Measurements from ENCODE around the gene AK8. TPM values are rescaled to one million over a fixed set of nuclear protein-coding genes. Genes with fewer than 3 reads are reported as not detected.

The AK8 gene
- total and polyA plus RNA-seq, 9 of the 15 experiments (the other 6 are each of a cell fraction or from before 2014, with no cell fraction given), result 0.06 to 0.37 TPM; not detected in 7

DNA sequence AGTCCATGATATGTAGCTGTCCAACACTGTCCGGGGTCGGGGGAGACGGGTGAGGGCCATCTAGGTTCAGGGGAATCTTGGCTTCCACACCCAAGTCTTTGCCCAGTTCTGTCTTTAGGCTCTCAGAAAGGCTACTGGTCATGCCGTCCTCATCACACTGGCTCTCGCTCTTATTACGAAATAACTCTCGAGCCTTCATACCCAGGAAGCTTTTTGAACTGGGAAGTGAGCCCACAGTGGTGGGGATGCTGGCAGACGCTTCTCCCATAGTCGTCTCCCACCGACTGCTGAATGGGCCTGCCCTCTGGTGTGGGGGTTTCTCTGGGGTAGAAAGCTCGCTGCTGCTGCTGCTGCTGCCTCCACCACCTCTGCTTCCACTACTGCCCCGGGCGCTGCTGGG, 18.2 kb upstream of the AK8 start:
- no peaks in the 10 kb centered on the region for H3K79me2 ChIP-seq (ENCODE audit: control insufficient read depth, insufficient read depth, low read length)
- 85% methylated on average over 13 of the region's 13 CpGs for WGBS (ENCODE audit: insufficient coverage, low coverage, missing lambda C conversion rate)
- no peak overlapping the region for H3K4me2 ChIP-seq (ENCODE audit: insufficient read depth, low read length)
- H3K27me3 ChIP-seq (ENCODE audit: control insufficient read depth in 2 of 2, insufficient read depth in 2 of 2, low read length in 2 of 2), result no peaks in the 10 kb centered on the region
- no peaks in the 10 kb centered on the region for H3K9me1 ChIP-seq (ENCODE audit: control insufficient read depth, insufficient read depth, low read length)
- in situ Hi-C loops (cut with MboI) (no loop called here), intact Hi-C loops (cut with micrococcal nuclease) (no loop called here)
- H3K9ac ChIP-seq (ENCODE audit: insufficient read depth in 1 of 2, low read depth in 2 of 2, low read length in 2 of 2), result no peak overlapping the region
- H3K4me1 ChIP-seq (replicated peaks in 1 of 2; ENCODE audit: control insufficient read depth in 2 of 2, insufficient read depth in 2 of 2, low read length in 2 of 2), result peaks cover 0 to 2% of the 10 kb centered on the region in 2 experiments; a peak in 2 of 5 replicates
- TF ChIP-seq, protein P1, sequence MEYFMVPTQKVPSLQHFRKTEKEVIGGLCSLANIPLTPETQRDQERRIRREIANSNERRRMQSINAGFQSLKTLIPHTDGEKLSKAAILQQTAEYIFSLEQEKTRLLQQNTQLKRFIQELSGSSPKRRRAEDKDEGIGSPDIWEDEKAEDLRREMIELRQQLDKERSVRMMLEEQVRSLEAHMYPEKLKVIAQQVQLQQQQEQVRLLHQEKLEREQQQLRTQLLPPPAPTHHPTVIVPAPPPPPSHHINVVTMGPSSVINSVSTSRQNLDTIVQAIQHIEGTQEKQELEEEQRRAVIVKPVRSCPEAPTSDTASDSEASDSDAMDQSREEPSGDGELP (CRISPR knock-in tag; IDR thresholded peaks at IDR 0.05; ENCODE audit: borderline replicate concordance), result no peak
- TF ChIP-seq PRMT5 (CRISPR knock-in tag; IDR thresholded peaks at IDR 0.05), result no peak
- TF ChIP-seq, protein P2, sequence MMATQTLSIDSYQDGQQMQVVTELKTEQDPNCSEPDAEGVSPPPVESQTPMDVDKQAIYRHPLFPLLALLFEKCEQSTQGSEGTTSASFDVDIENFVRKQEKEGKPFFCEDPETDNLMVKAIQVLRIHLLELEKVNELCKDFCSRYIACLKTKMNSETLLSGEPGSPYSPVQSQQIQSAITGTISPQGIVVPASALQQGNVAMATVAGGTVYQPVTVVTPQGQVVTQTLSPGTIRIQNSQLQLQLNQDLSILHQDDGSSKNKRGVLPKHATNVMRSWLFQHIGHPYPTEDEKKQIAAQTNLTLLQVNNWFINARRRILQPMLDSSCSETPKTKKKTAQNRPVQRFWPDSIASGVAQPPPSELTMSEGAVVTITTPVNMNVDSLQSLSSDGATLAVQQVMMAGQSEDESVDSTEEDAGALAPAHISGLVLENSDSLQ (IDR thresholded peaks at IDR 0.05), result no peak
- TF ChIP-seq, protein P3, sequence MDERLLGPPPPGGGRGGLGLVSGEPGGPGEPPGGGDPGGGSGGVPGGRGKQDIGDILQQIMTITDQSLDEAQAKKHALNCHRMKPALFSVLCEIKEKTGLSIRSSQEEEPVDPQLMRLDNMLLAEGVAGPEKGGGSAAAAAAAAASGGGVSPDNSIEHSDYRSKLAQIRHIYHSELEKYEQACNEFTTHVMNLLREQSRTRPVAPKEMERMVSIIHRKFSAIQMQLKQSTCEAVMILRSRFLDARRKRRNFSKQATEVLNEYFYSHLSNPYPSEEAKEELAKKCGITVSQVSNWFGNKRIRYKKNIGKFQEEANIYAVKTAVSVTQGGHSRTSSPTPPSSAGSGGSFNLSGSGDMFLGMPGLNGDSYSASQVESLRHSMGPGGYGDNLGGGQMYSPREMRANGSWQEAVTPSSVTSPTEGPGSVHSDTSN (CRISPR knock-in tag; IDR thresholded peaks at IDR 0.05; ENCODE audit: low read depth), result no peak
- TF ChIP-seq, protein P3 (tag; conservative IDR thresholded peaks at IDR 0.05; ENCODE audit: low read depth), result no peak
- no peak for TF ChIP-seq ESRRA (IDR thresholded peaks at IDR 0.05; ENCODE audit: borderline replicate concordance, low read depth)
- no peak for TF ChIP-seq COPS2 (conservative IDR thresholded peaks at IDR 0.05)
- no peak for TF ChIP-seq PRPF4 (IDR thresholded peaks at IDR 0.05; ENCODE audit: insufficient read depth, low read depth, low read length, poor library complexity, severe bottlenecking)
- TF ChIP-seq BCOR (IDR thresholded peaks at IDR 0.05), result no peak
- TF ChIP-seq CBFA2T2 (conservative IDR thresholded peaks at IDR 0.05), result no peak
- no peak for TF ChIP-seq CCAR2 (IDR thresholded peaks at IDR 0.05; ENCODE audit: low read depth, low read length)
- TF ChIP-seq FIP1L1 (IDR thresholded peaks at IDR 0.05; ENCODE audit: low read depth, low read length, poor library complexity, severe bottlenecking), result no peak
- TF ChIP-seq ZNF707 (CRISPR knock-in tag; conservative IDR thresholded peaks at IDR 0.05), result no peak
- no peak for TF ChIP-seq EGR1 (conservative IDR thresholded peaks at IDR 0.05)
- TF ChIP-seq ZC3H11A (IDR thresholded peaks at IDR 0.05; ENCODE audit: low read depth, low read length), result no peak
- no peak for TF ChIP-seq HIVEP1 (CRISPR knock-in tag; IDR thresholded peaks at IDR 0.05)
- TF ChIP-seq GATAD2B (IDR thresholded peaks at IDR 0.05; ENCODE audit: borderline replicate concordance), result no peak
- TF ChIP-seq, protein P4, sequence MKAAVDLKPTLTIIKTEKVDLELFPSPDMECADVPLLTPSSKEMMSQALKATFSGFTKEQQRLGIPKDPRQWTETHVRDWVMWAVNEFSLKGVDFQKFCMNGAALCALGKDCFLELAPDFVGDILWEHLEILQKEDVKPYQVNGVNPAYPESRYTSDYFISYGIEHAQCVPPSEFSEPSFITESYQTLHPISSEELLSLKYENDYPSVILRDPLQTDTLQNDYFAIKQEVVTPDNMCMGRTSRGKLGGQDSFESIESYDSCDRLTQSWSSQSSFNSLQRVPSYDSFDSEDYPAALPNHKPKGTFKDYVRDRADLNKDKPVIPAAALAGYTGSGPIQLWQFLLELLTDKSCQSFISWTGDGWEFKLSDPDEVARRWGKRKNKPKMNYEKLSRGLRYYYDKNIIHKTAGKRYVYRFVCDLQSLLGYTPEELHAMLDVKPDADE (conservative IDR thresholded peaks at IDR 0.05; ENCODE audit: control insufficient read depth, low read depth, low read length), result no peak
- no peak for TF ChIP-seq SMARCA5 (IDR thresholded peaks at IDR 0.05)
- DNase-seq (ENCODE audit: extremely low read depth in 1 of 4, low spot score in 3 of 4) (no peak), ATAC-seq (no peak), FAIRE-seq (no peak)
- 0 out of 2 replicates have a peak, but pooled peaks cover 2% of the 10 kb centered on the region for H4K20me1 ChIP-seq (replicated peaks; ENCODE audit: control insufficient read depth, insufficient read depth, low read length)
- POLR2A ChIA-PET, result interaction anchor here (0.6 to 0.8 kb wide), 3 partner anchors 19 to 55 kb away, joined by 3 to 4 read pairs (median 3); no protein-coding TSS in a partner anchor
- no peak overlapping the region for H2AFZ ChIP-seq (ENCODE audit: low read depth, low read length)
- CTCF ChIA-PET (ENCODE audit: low intra/inter-chr PET ratio), result no interaction called here
- no TSS peak for BruUV-seq (replicated peaks)
- no peak overlapping the region for H3K4me3 ChIP-seq
- peaks cover 46% of the 10 kb centered on the region; the same call in 2 of the 3 replicates for H3K36me3 ChIP-seq (ENCODE audit: control insufficient read depth, insufficient read depth, low read length)
- no peak overlapping the region for H3K27ac ChIP-seq (ENCODE audit: extremely low read depth, low read depth, low read length)
- no peaks in the 10 kb centered on the region for H3K9me3 ChIP-seq (replicated peaks; ENCODE audit: control insufficient read depth, insufficient read depth, low read depth, low read length)

All from K562 (cell line).